OCI-LY7 (cell line): Measurements from ENCODE around the gene BTBD9. TPM values are rescaled to one million over a fixed set of nuclear protein-coding genes. Genes with fewer than 3 reads are reported as not detected.

Experiments used
- BruUV-seq: library from RNA; stranded (reverse); fragments of 400-500 nt; replicated peaks from 2 replicates; lab custom pipeline; 2021; lab: Mats Ljungman, UMichigan
- CTCF ChIA-PET: fragments of 300-600 bp; sonication (Branson Sonifier 250); formaldehyde crosslinking; loops from one replicate; lab custom pipeline; 2022; ENCODE audit warnings: antibody characterized with exemption; ENCODE audit not compliant: unreplicated experiment; lab: Charles Lee
- POLR2A ChIA-PET: fragments of 300-600 bp; sonication (Branson Sonifier 250); formaldehyde crosslinking; loops from one replicate; lab custom pipeline; 2022; ENCODE audit warnings: antibody characterized with exemption; lab: Charles Lee
- DNase-seq: peaks from one replicate; pipeline ENCODE4 v3.0.0-alpha.2; 2015; ENCODE audit warnings: low spot score
- H2AFZ ChIP-seq: fragments of 200-600 bp; sonication (generic), shearing (Covaris generic); 2 replicates; pipeline ENCODE4 v1.6.1; 2014; ENCODE audit warnings: mild to moderate bottlenecking, antibody characterized with exemption, low read length, moderate library complexity
- H3K27ac ChIP-seq: fragments of 200-600 bp; sonication (generic); 2 replicates; pipeline ENCODE4 v1.5.1; 2014; ENCODE audit warnings: mixed run types, low read depth, mild to moderate bottlenecking, moderate library complexity, low read length, inconsistent platforms; ENCODE audit not compliant: poor library complexity, severe bottlenecking
- H3K36me3 ChIP-seq: fragments of 200-600 bp; sonication (generic); 2 replicates; pipeline ENCODE4 v1.6.1; 2014; ENCODE audit warnings: mild to moderate bottlenecking, antibody characterized with exemption, low read length, moderate library complexity, mixed read lengths; ENCODE audit not compliant: insufficient read depth
- H3K4me1 ChIP-seq: fragments of 200-600 bp; sonication (generic); 2 replicates; pipeline ENCODE4 v1.5.1; 2014; ENCODE audit warnings: mild to moderate bottlenecking, low read length; ENCODE audit not compliant: insufficient read depth, poor library complexity, severe bottlenecking
- H3K4me2 ChIP-seq: fragments of 200-600 bp; sonication (generic); 2 replicates; pipeline ENCODE4 v1.6.1; 2014; ENCODE audit warnings: mild to moderate bottlenecking, low read length
- H3K4me3 ChIP-seq: fragments of 200-600 bp; sonication (generic); 2 replicates; pipeline ENCODE4 v1.5.1; 2014; ENCODE audit warnings: mild to moderate bottlenecking, low read depth, low read length; ENCODE audit not compliant: poor library complexity, severe bottlenecking
- H3K79me2 ChIP-seq: fragments of 200-600 bp; sonication (generic); 2 replicates; pipeline ENCODE4 v1.6.1; 2016; ENCODE audit warnings: low read depth, mild to moderate bottlenecking, low read length, moderate library complexity, mixed read lengths; ENCODE audit not compliant: insufficient read depth
- H3K9me2 ChIP-seq: fragments of 200-600 bp; sonication (generic); 2 replicates; pipeline ENCODE4 v1.6.1; 2016; ENCODE audit warnings: mild to moderate bottlenecking, low read length, mixed read lengths; ENCODE audit not compliant: insufficient read depth
- H3K9me3 ChIP-seq: fragments of 200-600 bp; sonication (generic); 2 replicates; pipeline ENCODE4 v1.6.1; 2014; ENCODE audit warnings: mild to moderate bottlenecking, mixed run types, low read length, mixed read lengths
- H4K20me1 ChIP-seq: fragments of 200-600 bp; sonication (generic); 2 replicates; pipeline ENCODE4 v1.6.1; 2014; ENCODE audit warnings: mild to moderate bottlenecking, antibody characterized with exemption, low read length, moderate library complexity, mixed read lengths; ENCODE audit not compliant: insufficient read depth
- EZH2phosphoT487 ChIP-seq: fragments of 200-600 bp; sonication (generic); IDR thresholded peaks from 2 replicates; pipeline ENCODE4 v1.6.1; 2018; ENCODE audit warnings: low read depth, borderline replicate concordance, mild to moderate bottlenecking, mixed run types, antibody characterized with exemption, low read length, moderate library complexity, mixed read lengths
- intact Hi-C: fragments of 100-400 bp; cut with micrococcal nuclease; formaldehyde crosslinking; loops from one replicate; pipeline ENCODE4 v1.10.0; 2022; ENCODE audit not compliant: unreplicated experiment
- total RNA-seq, 2 experiments: library from RNA; depleted of rRNA in 1 of 2; stranded (reverse); fragments of >200 nt in 1 of 2; shearing (Covaris generic) in 1 of 2; gene quantifications; 2 replicates each; pipeline ENCODE4 v1.2.3, GENCODE V29; 2014 to 2022
- TF ChIP-seq, protein P1 (sequence below): fragments of 200-600 bp; sonication (generic); conservative IDR thresholded peaks from 2 replicates; pipeline ENCODE4 v1.5.1; 2014; ENCODE audit warnings: mild to moderate bottlenecking, antibody characterized with exemption, low read length, moderate library complexity, mixed read lengths

The BTBD9 gene
- total RNA-seq, 2 experiments from 2014 or later = 5.9 to 7.3 TPM

DNA sequence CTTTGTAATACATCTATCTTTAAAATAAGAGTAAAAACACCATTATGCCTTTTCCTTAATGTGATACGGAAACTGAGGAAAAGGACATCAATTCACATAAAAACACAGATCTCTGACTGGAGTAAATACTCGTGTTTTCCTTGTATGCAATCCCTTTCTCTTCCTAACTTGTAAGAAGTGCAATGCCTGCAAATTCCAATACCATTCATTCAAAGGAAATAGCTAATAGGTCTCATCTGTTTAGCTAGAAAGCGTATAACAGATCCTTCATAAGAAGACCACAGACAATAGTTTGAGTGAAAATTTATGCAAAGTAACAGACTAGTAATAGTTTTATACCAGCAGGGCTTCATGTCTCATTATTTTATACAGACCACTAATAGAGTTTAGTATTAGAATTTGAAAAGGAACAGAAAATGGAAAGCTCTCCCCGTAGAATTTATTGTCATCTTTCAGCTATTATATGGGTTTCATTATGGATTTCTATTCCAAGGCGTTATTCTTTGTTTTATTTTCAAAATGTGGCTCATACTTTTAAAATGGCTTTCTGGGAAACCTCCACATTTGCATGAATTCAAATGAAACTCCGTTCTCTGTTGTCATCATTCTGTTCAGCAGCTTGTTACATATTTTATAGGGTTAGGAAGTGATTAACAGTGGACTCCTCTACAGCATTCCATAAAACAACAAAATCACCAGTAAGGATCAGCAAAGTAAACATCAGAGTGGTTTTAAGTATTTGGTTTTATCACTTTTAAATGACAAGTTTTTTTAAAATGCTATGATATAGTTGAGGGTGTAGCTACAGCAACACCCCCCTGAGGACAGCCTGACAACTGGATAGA lies 186.7 kb downstream of the BTBD9 start:
- H3K9me2 ChIP-seq = no peaks in the 10 kb centered on the region
- H3K9me3 ChIP-seq = no peaks in the 10 kb centered on the region
- no TSS peak for BruUV-seq
- POLR2A ChIA-PET = interaction anchor here (0.7 kb wide), 1 partner anchor 644 kb away, joined by 4 read pairs; no protein-coding TSS in a partner anchor
- TF ChIP-seq EZH2phosphoT487 = no peak
- TF ChIP-seq, protein P1, sequence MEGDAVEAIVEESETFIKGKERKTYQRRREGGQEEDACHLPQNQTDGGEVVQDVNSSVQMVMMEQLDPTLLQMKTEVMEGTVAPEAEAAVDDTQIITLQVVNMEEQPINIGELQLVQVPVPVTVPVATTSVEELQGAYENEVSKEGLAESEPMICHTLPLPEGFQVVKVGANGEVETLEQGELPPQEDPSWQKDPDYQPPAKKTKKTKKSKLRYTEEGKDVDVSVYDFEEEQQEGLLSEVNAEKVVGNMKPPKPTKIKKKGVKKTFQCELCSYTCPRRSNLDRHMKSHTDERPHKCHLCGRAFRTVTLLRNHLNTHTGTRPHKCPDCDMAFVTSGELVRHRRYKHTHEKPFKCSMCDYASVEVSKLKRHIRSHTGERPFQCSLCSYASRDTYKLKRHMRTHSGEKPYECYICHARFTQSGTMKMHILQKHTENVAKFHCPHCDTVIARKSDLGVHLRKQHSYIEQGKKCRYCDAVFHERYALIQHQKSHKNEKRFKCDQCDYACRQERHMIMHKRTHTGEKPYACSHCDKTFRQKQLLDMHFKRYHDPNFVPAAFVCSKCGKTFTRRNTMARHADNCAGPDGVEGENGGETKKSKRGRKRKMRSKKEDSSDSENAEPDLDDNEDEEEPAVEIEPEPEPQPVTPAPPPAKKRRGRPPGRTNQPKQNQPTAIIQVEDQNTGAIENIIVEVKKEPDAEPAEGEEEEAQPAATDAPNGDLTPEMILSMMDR = no peak
- H3K36me3 ChIP-seq = no peaks in the 10 kb centered on the region
- H4K20me1 ChIP-seq = no peaks in the 10 kb centered on the region; the same call in 1 of the 2 replicates
- H3K79me2 ChIP-seq = no peaks in the 10 kb centered on the region
- intact Hi-C loops = no loop called here
- no peak for DNase-seq
- H3K4me3 ChIP-seq = no peak overlapping the region
- H2AFZ ChIP-seq = no peak overlapping the region
- H3K4me2 ChIP-seq = no peak overlapping the region
- H3K27ac ChIP-seq = no peak overlapping the region
- CTCF ChIA-PET = no interaction called here
- H3K4me1 ChIP-seq = no peaks in the 10 kb centered on the region

- ChIA-PET POLR2A (no interaction called here), CTCF (no interaction called here)
- H3K4me2 ChIP-seq = no peak overlapping the region
Observed at GRCh38 chr6:38450717-38451116, 189.0 kb downstream of the BTBD9 start.

More at GRCh38 chr6:38450717-38451116, 189.0 kb downstream of the BTBD9 start:
- Histone ChIP-seq H3K79me2 (no peaks in the 10 kb centered on the region), H4K20me1 (no peaks in the 10 kb centered on the region; the same call in 1 of the 2 replicates), H3K27ac (no peak overlapping the region), H3K4me1 (no peaks in the 10 kb centered on the region), H2AFZ (no peak overlapping the region), H3K4me3 (no peak overlapping the region), H3K9me3 (no peaks in the 10 kb centered on the region), H3K9me2 (no peaks in the 10 kb centered on the region), H3K36me3 (no peaks in the 10 kb centered on the region)
- DNase-seq = no peak
- TF ChIP-seq EZH2phosphoT487 = no peak
- TF ChIP-seq, protein P1 = no peak
- BruUV-seq = no TSS peak
- intact Hi-C loops = no loop called here
